Erythroblast (primary cell): ENCODE measurements around the gene SOX30.

ENCODE experiments used
- GATA1 ChIP-seq: IDR thresholded peaks from 2 replicates; pipeline ENCODE4 v1.6.1; 2011; ENCODE audit warnings: low read depth, mild to moderate bottlenecking, control low read depth, low read length, moderate library complexity
- POLR2A ChIP-seq: IDR thresholded peaks from 2 replicates; pipeline ENCODE4 v1.6.1; 2011; ENCODE audit warnings: mild to moderate bottlenecking, low read length

- no peak for TF ChIP-seq POLR2A
- no peak for TF ChIP-seq GATA1
These were observed 3.1 kb downstream of the SOX30 start for GRCh38 chr5:157649101-157649500.
